HepG2 (cell line): Measurements from ENCODE around the gene MGMT. TPM values are rescaled to one million over a fixed set of nuclear protein-coding genes. Genes with fewer than 3 reads are reported as not detected.
A peak's percentile ranks its signal among the peaks of the same experiment; 100 is the strongest.

Source experiments
- ATAC-seq: fragments of 200-7000 bp; cut with Tn5 transposase; 3 replicates; pipeline ENCODE4 v1.9.1; 2020; ENCODE audit warnings: mild to moderate bottlenecking, moderate library complexity
- BruUV-seq: library from RNA; stranded (reverse); fragments of 400-500 nt; replicated peaks from 2 replicates; lab custom pipeline; 2021; lab: Mats Ljungman, UMichigan
- CTCF ChIA-PET: fragments of 300-600 bp; formaldehyde crosslinking; extraction: SDS; loops from one replicate; lab custom pipeline; 2021; ENCODE audit warnings: low total read pairs, inconsistent platforms, low intra/inter-chr PET ratio; lab: Yijun Ruan, JAX
- POLR2A ChIA-PET: fragments of 350-600 bp; sonication (Branson Sonifier 250); formaldehyde crosslinking; loops from one replicate; lab custom pipeline; 2020; ENCODE audit warnings: antibody characterized with exemption, inconsistent platforms; lab: Yijun Ruan, JAX
- DNase-seq: peaks from one replicate; pipeline ENCODE4 v3.0.0-alpha.2; 2015; ENCODE audit warnings: low spot score
- FAIRE-seq: peaks from 3 replicates; lab custom pipeline; 2011; peaks lifted over from hg19 to GRCh38; lab: Jason Lieb, UNC
- H2AFZ ChIP-seq: one replicate; pipeline ENCODE4 v1.6.1; 2011; ENCODE audit warnings: low read length, inconsistent platforms
- H3K27ac ChIP-seq: fragments of 300-600 bp; 3 replicates; pipeline ENCODE4 v1.8.0; 2011; ENCODE audit warnings: mixed run types, mild to moderate bottlenecking, mixed read lengths, low read length, inconsistent platforms; ENCODE audit not compliant: insufficient read depth; ENCODE audit errors: extremely low read length
- H3K27me3 ChIP-seq, 2 experiments: fragments of 200-600 bp in 1 of 2; 2 replicates in 1 of 2; 3 replicates in 1 of 2; pipeline versions ENCODE4 v1.6.0 to v1.8.0; 2011; ENCODE audit warnings: low read length in 2 of 2, mild to moderate bottlenecking in 2 of 2, moderate library complexity in 2 of 2, inconsistent platforms in 1 of 2; ENCODE audit not compliant: insufficient read depth in 2 of 2, control insufficient read depth in 1 of 2
- H3K36me3 ChIP-seq, 2 experiments: fragments of 200-600 bp in 1 of 2; replicated peaks in 1 of 2; 2 replicates in 1 of 2; 3 replicates in 1 of 2; pipeline versions ENCODE4 v1.5.1 to v1.8.0; 2011; ENCODE audit warnings: low read length in 2 of 2, inconsistent platforms in 1 of 2; ENCODE audit not compliant: insufficient read depth in 2 of 2, control insufficient read depth in 1 of 2
- H3K4me1 ChIP-seq: 2 replicates; pipeline ENCODE4 v1.5.1; 2012; ENCODE audit warnings: low read length, inconsistent platforms; ENCODE audit not compliant: insufficient read depth
- H3K4me2 ChIP-seq: 2 replicates; pipeline ENCODE4 v1.6.0; 2011; ENCODE audit warnings: low read depth, low read length, inconsistent platforms
- H3K4me3 ChIP-seq, 3 experiments: fragments of 200-600 bp in 1 of 3; sonication (generic), shearing (Covaris generic) in 1 of 3; replicated peaks in 1 of 3; 2 replicates each; pipeline ENCODE4 v1.5.1; 2011 to 2016; ENCODE audit warnings: low read length in 3 of 3, inconsistent platforms in 2 of 3, low read depth in 2 of 3, mild to moderate bottlenecking in 2 of 3, control low read depth in 1 of 3, mixed read lengths in 1 of 3; ENCODE audit not compliant: insufficient read depth in 1 of 3
- H3K79me2 ChIP-seq: one replicate; pipeline ENCODE4 v1.6.1; 2011; ENCODE audit warnings: low read length, inconsistent platforms; ENCODE audit not compliant: insufficient read depth
- H3K9ac ChIP-seq: 2 replicates; pipeline ENCODE4 v1.6.0; 2011; ENCODE audit warnings: mild to moderate bottlenecking, low read depth, low read length, inconsistent platforms; ENCODE audit not compliant: insufficient read depth
- H3K9me3 ChIP-seq: 2 replicates; pipeline ENCODE4 v1.5.1; 2012; ENCODE audit warnings: mild to moderate bottlenecking, low read length
- H4K20me1 ChIP-seq: 2 replicates; pipeline ENCODE4 v1.6.0; 2011; ENCODE audit warnings: inconsistent platforms, mild to moderate bottlenecking, low read length, moderate library complexity; ENCODE audit not compliant: insufficient read depth
- ATF1 ChIP-seq: IDR thresholded peaks from 2 replicates; pipeline ENCODE4 v1.6.1; 2016; ENCODE audit warnings: mild to moderate bottlenecking, control low read depth
- BCL6 ChIP-seq: IDR thresholded peaks from 2 replicates; pipeline ENCODE4 v1.6.1; 2016; ENCODE audit warnings: missing genetic modification reagents, missing compliant biosample characterization
- CENPT ChIP-seq: sonication (generic); formaldehyde crosslinking; IDR thresholded peaks from 2 replicates; pipeline ENCODE4 v1.8.0; 2022; ENCODE audit warnings: low read depth, mild to moderate bottlenecking, moderate library complexity, missing genetic modification reagents
- ELF1 ChIP-seq: sonication (generic); formaldehyde crosslinking; IDR thresholded peaks from 2 replicates; pipeline ENCODE4 v1.4.0; 2020; ENCODE audit warnings: missing genetic modification reagents
- FOXM1 ChIP-seq: sonication (generic); formaldehyde crosslinking; IDR thresholded peaks from 2 replicates; pipeline ENCODE4 v1.5.0; 2020; ENCODE audit warnings: missing genetic modification reagents
- GATAD2A ChIP-seq: IDR thresholded peaks from 2 replicates; pipeline ENCODE4 v1.6.1; 2016
- KDM5B ChIP-seq: sonication (generic); formaldehyde crosslinking; IDR thresholded peaks from 2 replicates; pipeline ENCODE4 v1.4.0; 2020; ENCODE audit warnings: missing genetic modification reagents, mild to moderate bottlenecking, borderline replicate concordance
- MAF1 ChIP-seq: sonication (generic); formaldehyde crosslinking; IDR thresholded peaks from 2 replicates; pipeline ENCODE4 v1.5.0; 2020; ENCODE audit warnings: missing genetic modification reagents, borderline replicate concordance
- POGZ ChIP-seq: sonication (generic); formaldehyde crosslinking; IDR thresholded peaks from 2 replicates; pipeline ENCODE4 v1.4.0; 2020; ENCODE audit warnings: mild to moderate bottlenecking, missing genetic modification reagents
- RARG ChIP-seq: sonication (generic); formaldehyde crosslinking; IDR thresholded peaks from 2 replicates; pipeline ENCODE4 v1.4.0; 2020; ENCODE audit warnings: low read depth, mild to moderate bottlenecking, missing genetic modification reagents
- ZFAT ChIP-seq: sonication (generic); formaldehyde crosslinking; conservative IDR thresholded peaks from 2 replicates; pipeline ENCODE4 v1.8.1; 2023; ENCODE audit warnings: missing genetic modification reagents, inconsistent platforms
- ZNF318 ChIP-seq: sonication (generic); formaldehyde crosslinking; IDR thresholded peaks from 2 replicates; pipeline ENCODE4 v1.4.0; 2020; ENCODE audit warnings: mild to moderate bottlenecking, missing genetic modification reagents
- ZNF576 ChIP-seq: sonication (generic); formaldehyde crosslinking; IDR thresholded peaks from 2 replicates; pipeline ENCODE4 v1.4.0; 2020; ENCODE audit warnings: mild to moderate bottlenecking, missing genetic modification reagents
- ZNF816 ChIP-seq: sonication (generic); formaldehyde crosslinking; IDR thresholded peaks from 2 replicates; pipeline ENCODE4 v1.8.0; 2022; ENCODE audit warnings: missing genetic modification reagents, mild to moderate bottlenecking, borderline replicate concordance
- ZSCAN5A ChIP-seq: sonication (generic); formaldehyde crosslinking; IDR thresholded peaks from 2 replicates; pipeline ENCODE4 v1.8.0; 2022; ENCODE audit warnings: mild to moderate bottlenecking, missing genetic modification reagents, borderline replicate concordance
- WGBS: methylation state at CpG from one replicate; pipeline ENCODE4 v1.1.6; 2017; ENCODE audit warnings: low lambda C conversion rate; 5-methylcytosine and 5-hydroxymethylcytosine counted together
- in situ Hi-C: cut with HindIII; loops from 2 replicates; pipeline ENCODE4 v1.10.0; 2017; ENCODE audit warnings: low pct_unique_long_range_greater_than_20kb; ENCODE audit not compliant: extremely low pct_ligation_motif_present
- intact Hi-C: fragments of 100-400 bp; cut with micrococcal nuclease; formaldehyde crosslinking; loops from one replicate; pipeline ENCODE4 v1.10.0; 2022; ENCODE audit not compliant: unreplicated experiment
- polyA plus RNA-seq, 8 experiments: library from polyadenylated mRNA; depleted of rRNA in 3 of 8; stranded (reverse) in 7 of 8; unstranded in 1 of 8; fragments of >200 nt; fragmentation: Illumina TruSeq in 4 of 8; extraction: Trizol in 4 of 8; gene quantifications; 2 replicates each; pipeline versions ENCODE4 v1.2.1 to v1.2.3, GENCODE V29; 2011 to 2016; ENCODE audit warnings: low read depth in 4 of 8, missing spikeins in 1 of 8, mixed read lengths in 1 of 8; ENCODE audit not compliant: insufficient read depth in 1 of 8
- total RNA-seq, 5 experiments: library from RNA; depleted of rRNA; stranded (reverse); fragments of >200 nt; fragmentation: Illumina TruSeq; extraction: Trizol; gene quantifications; 2 replicates each; pipeline ENCODE4 v1.2.3, GENCODE V29; 2016; ENCODE audit warnings: low read depth in 1 of 5

MGMT gene
- total and polyA plus RNA-seq, 2 of the 13 experiments (the other 11 are each of a cell fraction or from before 2014, with no cell fraction given), result 12.0 to 19.5 TPM

GRCh38 chr10:129500617-129501339, 33.7 kb downstream of the MGMT start:
- peaks cover 13% of the 10 kb centered on the region; the same call in 1 of the 2 replicates for H3K9me3 ChIP-seq
- peak overlapping the region; percentile 47 for H3K27ac ChIP-seq
- DNase-seq, result peak; percentile 57
- no peaks in the 10 kb centered on the region for H3K27me3 ChIP-seq
- 62% methylated on average over 8 of the region's 9 CpGs for WGBS
- POLR2A ChIA-PET, result interaction anchor here (1.1 kb wide), 1 partner anchor 33 kb away, joined by 12 read pairs; the partner anchor contains the start of gene MGMT
- no peak overlapping the region for H2AFZ ChIP-seq
- H4K20me1 ChIP-seq, result no peaks in the 10 kb centered on the region
- peak overlapping the region; percentile 20 for H3K9ac ChIP-seq
- BruUV-seq, result no TSS peak
- FAIRE-seq, result peak; percentile 53
- in situ Hi-C loops (no loop called here), intact Hi-C loops (no loop called here)
- peaks cover 21% of the 10 kb centered on the region for H3K4me1 ChIP-seq
- H3K79me2 ChIP-seq, result peaks cover 16% of the 10 kb centered on the region
- no peaks in the 10 kb centered on the region for H3K36me3 ChIP-seq
- H3K4me2 ChIP-seq, result peak overlapping the region; percentile 41
- peak; percentile 99 for ATAC-seq
- peak overlapping the region in 1 of 3 experiments; percentile 30; a peak in 2 of 6 replicates for H3K4me3 ChIP-seq
- CTCF ChIA-PET, result no interaction called here
- TF ChIP-seq ATF1, result peak; percentile 25; the same call in 1 of the 2 replicates
- TF ChIP-seq ZNF318, result no peak
- no peak for TF ChIP-seq BCL6 (CRISPR knock-in tag)
- TF ChIP-seq FOXM1, result no peak
- TF ChIP-seq ZSCAN5A, result no peak
- TF ChIP-seq CENPT, result no peak
- TF ChIP-seq MAF1 (CRISPR knock-in tag), result no peak
- no peak for TF ChIP-seq ZNF576 (CRISPR knock-in tag)
- TF ChIP-seq ZNF816, result no peak
- TF ChIP-seq KDM5B (CRISPR knock-in tag), result no peak
- no peak for TF ChIP-seq ZFAT (CRISPR knock-in tag)
- TF ChIP-seq POGZ (CRISPR knock-in tag), result peak; percentile 14; the same call in 1 of the 2 replicates
- no peak for TF ChIP-seq RARG
- 0 out of 2 replicates have a peak, but pooled peaks have one; percentile 14 for TF ChIP-seq GATAD2A (CRISPR knock-in tag)
- peak; percentile 81 for TF ChIP-seq ELF1 (CRISPR knock-in tag)
